Stimulated activated CD4-positive, alpha-beta T cell treated with anti-CD3 and anti-CD28 coated beads, Interleukin-4, amount 100 ng/mL, for 4 hours (primary cell): ENCODE results near the gene TCN2.
A peak's percentile ranks its signal among the peaks of the same experiment; 100 is the strongest.
"Not testable (repeated sequence)": the region's sequence is repeated elsewhere in the genome, so short reads cannot be mapped to it uniquely, and the experiment has no call there.

Experiments used
- DNase-seq, 2 experiments: peaks; one replicate each; pipeline ENCODE4 v3.0.0-alpha.2; 2020

The TCN2 gene

DNA sequence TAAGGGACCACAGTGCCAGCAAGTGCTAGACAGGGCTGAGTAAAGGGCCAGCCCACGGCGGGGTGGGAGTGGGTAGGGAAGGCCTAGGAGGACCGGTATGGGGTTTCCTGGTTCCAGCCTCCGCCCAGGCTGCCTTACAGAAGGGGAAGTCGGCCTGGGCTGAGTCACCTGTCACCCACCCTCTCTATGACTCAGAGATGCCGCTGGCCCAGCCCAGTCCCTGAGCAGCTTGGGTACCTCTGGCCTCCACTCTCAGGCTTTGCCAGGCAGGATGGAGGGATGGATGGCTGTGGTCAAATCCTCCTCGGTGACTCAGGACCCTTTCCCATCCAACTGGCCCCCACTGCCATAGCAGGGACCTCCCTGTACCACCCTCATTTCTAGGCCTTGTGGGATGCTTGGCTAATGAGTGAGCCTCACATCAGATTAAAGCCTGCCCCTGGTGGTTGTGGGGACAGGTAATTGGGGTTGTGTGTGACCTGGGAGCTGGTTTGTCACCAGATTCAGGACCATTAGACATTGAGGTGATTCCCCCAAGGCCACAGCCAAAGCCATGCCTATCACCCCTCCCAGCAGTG, 42.5 kb downstream of the TCN2 start:
- DNase-seq = peak; percentile 84 to 92

DNA sequence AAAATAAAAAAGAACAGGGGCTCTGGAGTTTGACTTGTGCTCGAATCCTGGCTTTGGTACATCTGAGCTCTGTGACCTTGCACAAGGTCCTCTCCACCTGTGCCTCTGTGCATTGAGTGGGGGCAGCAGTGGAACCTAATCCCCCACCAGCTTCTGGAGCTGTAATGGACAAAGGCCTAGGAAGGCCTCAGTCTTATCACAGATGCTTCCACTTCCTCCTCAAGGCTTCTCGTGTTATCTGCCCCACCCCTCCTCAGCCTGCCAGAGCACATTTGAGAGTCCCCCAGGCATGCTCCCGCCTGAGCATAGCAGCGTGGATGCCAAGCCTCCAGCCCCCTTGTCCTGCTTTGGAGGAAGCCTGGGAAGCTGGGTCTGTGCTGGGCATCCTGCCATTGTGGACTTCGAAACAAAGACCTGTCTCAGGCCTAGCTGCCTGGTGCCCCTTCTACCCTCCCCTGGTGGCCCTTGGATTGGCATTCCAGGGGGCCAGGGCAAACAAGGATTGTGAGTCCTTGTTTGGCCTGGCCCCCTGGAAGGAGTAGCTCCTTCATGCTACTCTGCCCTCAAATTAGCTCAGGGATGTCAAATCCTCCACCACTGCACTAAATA, 43.6 kb downstream of the TCN2 start:
- no peak for DNase-seq

- DNase-seq = no peak
Measured at GRCh38 chr22:30652852-30653251, 45.9 kb downstream of the TCN2 start.

- no peak for DNase-seq
Measured at GRCh38 chr22:30654361-30654760, 47.4 kb downstream of the TCN2 start.

GRCh38 chr22:30655532-30655931, 48.6 kb downstream of the TCN2 start:
- no peak for DNase-seq

DNA sequence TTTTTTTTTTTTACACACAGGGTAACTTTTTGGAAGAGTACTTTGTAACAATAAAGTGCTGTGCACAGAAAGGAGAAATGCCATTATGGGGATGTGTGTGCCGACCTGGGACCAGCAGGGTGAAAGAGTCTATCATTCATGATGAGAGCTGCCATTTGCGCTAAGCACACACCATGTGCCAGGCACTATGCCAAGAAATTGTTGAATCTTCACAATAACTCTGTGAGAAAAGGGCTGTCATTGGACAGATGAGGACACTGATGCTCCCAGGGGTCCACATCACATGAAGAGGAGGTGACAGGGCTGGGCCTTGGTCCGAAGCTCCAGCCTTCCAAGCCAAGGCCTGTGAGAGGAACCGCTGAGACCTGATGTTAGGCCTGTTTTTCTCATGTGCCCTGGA, 55.1 kb downstream of the TCN2 start:
- no peak for DNase-seq

DNA sequence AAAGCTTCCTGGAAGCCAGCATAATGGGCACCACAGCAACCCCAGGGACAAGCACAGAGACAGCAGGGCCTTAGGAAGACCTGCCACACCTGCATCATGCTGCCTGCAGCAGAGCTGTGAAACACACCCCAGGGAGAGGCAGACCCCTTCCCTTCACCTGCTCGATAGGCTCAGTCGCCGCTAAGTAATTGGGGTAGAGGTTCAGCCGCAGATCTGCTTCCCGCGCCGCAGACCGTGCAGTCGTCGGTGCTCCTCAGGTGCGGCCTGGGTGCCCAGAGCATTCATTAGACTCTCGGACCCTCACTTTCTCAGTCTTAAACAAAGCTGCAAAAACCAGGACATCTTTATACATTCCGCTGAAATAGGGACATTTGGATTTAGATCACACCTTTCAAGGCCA, 57.8 kb downstream of the TCN2 start:
- no peak for DNase-seq

DNA sequence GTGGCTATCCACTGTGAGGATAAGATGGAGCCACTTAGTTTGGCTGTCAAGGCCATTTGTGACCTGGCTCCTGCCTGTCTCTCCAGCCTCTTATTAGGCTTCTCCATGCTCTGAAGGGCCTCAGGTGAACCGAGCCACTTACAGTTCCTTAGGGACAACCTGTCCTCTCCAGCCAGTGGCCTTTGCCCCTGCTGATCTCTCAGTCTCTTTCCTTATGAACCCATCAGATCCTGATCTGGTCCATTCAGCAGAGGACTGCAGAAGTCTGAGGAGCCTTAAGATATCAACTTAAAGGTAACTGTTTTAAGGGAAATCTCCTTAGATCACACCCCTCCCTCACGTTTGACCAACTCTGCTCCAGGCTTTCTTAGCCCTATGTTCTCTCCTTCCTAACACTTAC, 58.3 kb downstream of the TCN2 start:
- no peak for DNase-seq

- DNase-seq = no peak
Measured at GRCh38 chr22:30665786-30666185, 58.8 kb downstream of the TCN2 start.

GRCh38 chr22:30667107-30667493, 60.1 kb downstream of the TCN2 start:
- peak; percentile 5 to 32 for DNase-seq

GRCh38 chr22:30667494-30668385, 60.8 kb downstream of the TCN2 start, which contains the start of gene DUSP18:
Gene DUSP18 (minus strand): TSS chr22:30667875. CDS start chr22:30664003, 3,872 bp downstream.
- peak; percentile 89 to 94 for DNase-seq

- no peak for DNase-seq
Measured at GRCh38 chr22:30668386-30668710, 61.4 kb downstream of the TCN2 start.

DNA sequence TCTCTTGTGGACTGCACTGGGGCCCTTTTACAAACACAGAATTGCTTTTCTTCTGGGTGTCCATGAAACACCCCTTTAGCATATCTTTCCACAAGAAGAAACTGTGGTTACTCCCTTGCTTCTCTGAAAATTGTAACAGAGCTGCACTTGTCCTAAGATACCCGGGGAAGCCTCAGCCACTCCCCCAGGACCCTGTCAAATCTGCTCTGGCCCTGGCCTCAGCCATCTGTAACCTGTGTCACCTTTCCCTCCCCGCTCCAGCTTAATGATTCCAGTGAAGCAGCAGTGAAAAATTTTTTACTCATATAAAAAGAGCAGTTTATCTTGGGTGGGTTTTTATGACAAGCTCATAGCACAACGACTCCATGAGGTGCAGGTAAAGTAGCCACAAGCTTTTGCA, 64.1 kb downstream of the TCN2 start:
- DNase-seq = no peak

GRCh38 chr22:30673136-30673535, 66.2 kb downstream of the TCN2 start:
- DNase-seq = no peak

DNA sequence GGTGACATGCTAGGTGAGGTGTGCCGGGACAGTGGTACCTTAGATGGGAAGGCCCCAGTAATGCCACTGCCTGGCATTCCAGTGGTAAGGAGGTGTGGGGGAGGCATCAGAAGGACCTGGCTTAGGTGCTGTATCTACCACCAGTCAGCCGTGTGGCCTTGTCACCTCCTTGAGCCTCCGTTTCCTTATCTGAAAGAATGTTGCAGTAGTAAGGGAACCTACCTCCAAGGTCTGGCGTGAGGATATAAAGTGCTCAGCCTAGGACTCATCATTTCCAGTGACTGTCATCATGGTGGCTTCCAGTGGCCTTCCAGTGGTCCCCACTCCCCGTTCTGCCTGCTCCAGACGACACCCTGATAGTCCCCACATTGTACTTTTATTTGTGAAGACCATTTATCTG, 67.5 kb downstream of the TCN2 start:
- DNase-seq = no peak

DNA sequence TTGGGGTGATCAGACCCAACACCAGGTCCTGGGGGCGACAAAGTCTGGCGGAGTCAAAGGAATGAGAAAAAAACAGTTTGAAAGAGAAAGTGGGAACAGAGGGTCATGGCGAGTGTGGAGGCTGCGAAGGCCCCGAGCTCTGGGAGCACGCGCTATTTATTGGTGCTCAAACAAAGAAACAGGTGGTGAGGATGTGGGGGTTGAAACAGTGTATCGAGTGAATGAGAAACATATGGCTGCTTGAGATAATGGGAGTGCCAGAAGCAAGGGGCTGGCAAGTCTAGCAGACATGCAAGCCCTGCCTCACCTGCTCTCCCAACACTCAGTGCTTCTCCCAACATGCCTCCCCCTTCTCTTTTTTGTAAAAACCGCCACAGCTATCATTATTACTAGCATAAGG, 68.5 kb downstream of the TCN2 start:
- no peak for DNase-seq

DNA sequence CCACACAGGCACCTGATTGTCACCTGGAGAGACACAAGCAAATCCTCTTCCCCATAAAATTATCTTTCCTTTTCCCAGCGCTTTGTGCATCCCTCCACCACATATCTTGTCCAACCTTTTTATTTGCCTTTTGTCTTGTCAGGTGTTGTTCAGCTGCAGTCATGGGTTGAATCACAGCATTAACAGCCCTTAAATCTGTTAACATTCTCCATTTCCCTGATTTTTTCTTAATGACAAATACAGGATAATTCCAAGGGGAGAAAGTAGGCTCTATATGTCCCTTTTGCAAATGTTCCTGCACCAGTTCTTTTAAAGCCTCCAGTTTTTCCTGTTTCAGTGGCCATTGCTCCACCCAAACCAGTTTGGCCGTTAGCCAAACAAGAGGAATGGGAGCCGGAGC, 69.6 kb downstream of the TCN2 start:
- not testable (repeated sequence) for DNase-seq
